NCI-H526 treated with DMSO at 0.1 percent for 48 hours (cell line): ENCODE data around the gene TNFAIP3.

ENCODE experiments used
- DNase-seq: peaks from one replicate; lab custom pipeline; 2025; lab: John Stamatoyannopoulos, UW

TNFAIP3 gene

DNA sequence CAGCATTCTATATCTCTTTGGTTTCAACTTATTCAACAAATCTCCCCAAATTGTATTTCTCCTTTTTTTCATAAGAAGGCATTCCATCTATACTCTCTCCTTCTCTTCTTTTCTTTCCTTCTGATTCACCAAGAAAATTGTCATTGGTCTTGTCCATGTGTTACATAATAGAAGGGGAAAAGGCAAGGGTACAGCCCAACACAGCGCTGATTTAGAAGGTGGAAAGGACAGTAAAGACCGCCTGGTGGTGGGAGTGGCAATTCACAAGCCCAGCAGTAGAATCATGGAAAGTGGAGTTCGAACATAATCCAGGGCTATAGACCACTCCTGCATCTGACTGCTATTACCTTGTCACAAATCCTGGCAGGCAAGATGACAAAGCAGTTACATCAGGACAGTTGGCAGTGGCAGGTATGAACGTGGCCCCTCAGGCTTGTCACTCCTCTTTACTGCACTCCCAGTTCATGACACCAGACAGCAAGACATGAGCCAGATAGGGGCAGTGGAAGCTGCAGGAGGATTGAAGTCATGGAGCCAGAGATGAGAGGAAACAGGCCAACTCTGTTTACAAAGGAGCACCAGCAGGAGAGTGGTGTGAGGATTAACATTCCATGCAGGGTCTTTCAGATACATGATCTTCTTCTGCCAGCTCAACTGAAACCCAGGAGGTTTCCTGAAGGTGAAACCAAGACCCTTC is 2.1 kb upstream of the TNFAIP3 start:
- DNase-seq = no peak

DNA sequence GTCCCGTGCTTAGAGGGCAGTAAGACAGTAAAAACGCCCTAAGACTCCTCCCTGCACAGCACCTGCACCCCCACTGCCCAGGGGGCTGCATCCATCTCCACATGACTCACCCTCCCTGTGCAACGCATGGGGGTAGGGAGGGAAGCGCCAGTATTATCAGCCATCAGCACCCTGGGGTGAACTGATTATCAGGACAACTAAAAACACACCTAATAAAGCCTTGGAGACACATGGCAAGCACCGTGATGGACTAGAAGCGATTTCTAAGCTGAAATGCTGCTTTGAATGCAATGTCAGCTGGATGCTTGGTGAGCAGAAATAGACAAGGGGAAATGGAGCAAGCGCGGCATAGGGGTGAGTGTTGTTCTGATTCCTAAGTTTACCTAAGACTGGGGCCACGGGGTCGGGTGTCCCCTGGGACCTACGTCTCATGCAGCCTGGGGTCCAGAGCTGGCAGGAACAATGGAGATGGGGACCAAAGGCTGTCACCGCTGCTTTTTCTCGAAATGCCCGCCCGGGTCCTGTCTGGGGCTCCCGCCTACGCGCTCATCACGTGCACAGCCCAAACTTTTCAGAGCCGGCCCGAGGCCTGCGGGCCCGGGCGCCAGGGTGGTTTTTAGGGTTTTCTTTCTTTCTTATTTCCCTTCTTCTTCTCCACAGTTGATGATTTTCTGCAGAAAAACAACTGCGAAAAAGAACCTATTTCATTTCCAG is 702 bp upstream of the TNFAIP3 start:
- DNase-seq = no peak

DNA sequence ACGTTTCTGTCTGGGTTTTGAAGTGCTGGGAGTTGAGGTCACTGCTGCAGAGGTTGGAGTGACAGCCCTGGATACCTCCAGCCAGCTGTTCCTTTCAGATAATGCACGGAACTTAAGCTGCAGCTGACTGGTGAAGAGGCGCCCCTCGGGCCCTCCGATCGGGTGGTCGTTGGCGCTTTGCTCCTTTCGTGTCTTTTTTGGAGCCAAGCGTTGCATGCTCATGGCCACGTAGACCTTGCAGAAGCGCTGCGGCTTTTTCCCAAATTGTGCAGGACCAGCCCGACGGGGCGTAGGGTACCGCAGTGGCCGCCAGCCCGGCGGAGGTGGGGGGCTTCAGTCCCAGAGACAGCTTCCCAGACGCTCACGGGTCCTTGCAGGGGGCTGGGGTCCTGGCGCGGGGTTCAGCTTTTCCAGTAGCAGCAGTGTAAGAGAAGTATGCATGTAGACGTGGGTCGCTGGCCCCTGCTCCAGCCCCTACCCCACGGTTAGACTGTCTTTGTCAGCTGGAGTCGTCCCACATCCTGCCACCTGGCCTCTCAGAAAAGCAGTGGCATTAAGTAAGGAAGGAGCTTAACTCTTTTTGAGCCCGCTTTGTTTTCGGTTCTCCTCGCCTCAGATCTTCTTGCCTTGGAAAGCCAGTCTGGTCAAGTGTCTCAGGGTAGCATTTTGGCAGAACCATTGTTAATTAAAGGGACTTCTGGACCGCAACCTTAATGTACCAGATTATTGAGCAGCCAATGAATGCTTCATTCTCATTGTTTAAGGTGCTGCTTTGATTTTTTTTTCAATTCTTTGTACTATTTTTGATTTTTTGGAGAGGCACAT is 838 bp downstream of the TNFAIP3 start:
- DNase-seq = no peak

DNA sequence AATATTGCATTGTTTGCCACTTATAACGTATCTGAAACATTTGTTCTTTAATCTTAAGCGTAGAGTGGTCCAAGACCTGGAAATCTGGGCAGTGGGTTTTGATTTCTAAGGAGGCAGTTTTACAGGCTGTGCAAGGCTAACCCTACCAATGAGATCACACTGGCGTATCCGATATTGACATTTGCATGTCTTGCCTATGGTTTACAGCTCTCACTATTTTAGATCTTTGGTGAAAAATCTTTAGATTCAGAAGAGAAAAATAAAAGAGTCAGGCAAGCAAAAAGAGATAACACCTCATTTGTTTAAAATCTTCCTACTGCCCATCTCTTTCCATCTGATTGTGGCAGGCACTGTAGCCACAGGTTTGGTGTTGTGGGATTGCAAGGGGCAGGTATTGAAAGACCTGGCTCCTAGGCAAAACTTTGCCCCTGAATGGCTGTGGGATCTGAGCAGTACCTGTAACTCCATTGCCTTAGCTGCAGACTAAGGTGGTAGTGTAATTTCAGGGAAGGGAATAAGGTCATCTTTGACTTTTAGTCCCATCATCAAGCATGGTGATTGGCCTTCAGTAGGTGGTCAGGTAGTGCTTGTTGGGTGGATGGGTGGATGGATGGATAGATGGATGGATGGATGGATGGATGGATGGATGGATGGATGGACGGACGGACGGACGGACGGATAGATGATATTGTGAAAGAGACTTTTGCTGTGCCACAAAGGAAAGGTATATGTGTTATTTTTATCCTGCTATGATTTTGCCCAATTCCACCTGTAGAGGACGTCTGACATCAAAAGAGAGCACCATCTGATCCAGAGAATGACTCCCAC is 1.9 kb downstream of the TNFAIP3 start:
- DNase-seq = no peak

DNA sequence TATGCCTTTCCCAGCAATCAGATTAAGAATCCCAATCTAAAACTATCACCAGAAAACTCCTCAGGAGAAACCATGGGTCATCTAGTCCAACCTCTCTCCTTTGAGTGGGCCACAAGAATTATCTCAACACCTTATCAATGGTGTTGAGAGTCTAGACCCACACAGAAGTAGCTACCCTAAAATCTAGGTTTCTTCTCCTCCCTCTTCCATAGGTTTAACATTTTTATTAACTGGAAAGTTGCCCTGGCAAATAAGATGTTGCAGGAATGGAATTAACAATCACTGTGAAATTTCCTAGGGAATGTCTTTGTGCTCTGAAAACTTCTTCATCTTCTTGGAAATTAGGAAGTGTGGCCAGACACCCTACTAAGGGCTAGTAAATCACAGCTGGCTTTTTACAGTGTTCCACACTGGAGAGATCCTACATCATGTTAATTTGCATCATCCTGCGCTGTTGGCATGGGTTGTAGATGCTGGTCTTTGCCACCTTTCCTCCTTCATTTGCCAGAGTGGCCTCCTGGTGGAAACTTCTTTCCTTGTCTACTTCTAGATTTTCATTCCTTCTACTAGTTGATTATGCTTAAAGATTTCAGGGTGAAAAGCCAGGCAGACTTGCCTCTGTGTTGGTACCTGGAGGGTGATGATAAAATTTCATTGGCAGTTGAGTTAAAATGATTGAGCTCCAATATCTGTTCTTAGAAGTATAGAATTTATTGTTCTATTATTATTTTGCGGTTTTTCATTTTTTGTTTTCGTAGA is 2.7 kb downstream of the TNFAIP3 start:
- no peak for DNase-seq

DNA sequence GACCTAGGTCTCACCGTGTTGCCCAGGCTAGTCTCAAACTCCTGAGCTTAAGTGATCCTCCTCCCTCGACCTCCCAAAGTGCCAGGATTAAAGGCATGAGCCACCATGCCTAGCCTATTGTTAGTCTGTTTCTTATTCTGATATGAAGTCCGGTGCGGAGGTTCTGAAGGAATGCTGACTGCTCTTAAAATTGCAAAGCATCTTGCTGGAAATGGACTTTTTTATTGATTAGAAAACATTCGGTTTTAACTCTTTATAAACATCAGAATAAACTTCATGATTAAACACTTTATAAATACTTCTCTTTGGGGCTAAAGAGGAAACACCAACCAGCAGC is 3.2 kb downstream of the TNFAIP3 start:
- no peak for DNase-seq

DNA sequence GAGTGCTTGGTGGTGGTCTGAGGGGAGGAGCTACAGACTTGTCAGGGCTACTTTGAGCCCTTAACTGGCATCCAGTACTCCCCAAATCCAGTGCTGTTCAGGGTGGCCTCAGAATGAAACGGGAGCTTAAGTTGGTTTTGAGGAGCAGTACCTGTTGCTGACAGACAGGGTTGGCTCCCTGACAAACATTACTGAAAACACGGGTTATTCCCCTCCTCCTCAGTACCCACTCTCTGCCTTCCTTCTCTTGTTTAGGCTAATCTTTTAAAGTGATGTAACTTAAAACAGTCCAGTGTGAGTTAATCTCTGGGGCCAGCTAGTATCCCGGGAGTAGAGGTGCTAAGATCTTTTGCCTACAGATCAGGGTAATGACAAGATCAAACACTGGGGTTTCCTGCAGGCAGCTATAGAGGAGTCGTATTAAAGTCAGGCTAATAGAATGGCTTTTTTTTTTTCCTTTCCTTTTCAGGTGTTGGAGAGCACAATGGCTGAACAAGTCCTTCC is 3.7 kb downstream of the TNFAIP3 start:
- DNase-seq = no peak

DNA sequence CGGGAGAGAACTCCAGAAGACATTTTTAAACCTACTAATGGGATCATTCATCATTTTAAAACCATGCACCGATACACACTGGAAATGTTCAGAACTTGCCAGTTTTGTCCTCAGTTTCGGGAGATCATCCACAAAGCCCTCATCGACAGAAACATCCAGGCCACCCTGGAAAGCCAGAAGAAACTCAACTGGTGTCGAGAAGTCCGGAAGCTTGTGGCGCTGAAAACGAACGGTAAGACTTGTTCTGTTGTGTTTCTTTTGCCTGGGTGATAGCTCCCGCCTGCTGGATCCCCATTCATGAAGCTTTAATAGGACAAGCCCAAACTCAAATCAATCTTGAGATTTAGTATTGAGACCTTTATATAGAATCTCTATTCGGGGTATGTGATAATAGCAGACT is 4.2 kb downstream of the TNFAIP3 start:
- DNase-seq = no peak

DNA sequence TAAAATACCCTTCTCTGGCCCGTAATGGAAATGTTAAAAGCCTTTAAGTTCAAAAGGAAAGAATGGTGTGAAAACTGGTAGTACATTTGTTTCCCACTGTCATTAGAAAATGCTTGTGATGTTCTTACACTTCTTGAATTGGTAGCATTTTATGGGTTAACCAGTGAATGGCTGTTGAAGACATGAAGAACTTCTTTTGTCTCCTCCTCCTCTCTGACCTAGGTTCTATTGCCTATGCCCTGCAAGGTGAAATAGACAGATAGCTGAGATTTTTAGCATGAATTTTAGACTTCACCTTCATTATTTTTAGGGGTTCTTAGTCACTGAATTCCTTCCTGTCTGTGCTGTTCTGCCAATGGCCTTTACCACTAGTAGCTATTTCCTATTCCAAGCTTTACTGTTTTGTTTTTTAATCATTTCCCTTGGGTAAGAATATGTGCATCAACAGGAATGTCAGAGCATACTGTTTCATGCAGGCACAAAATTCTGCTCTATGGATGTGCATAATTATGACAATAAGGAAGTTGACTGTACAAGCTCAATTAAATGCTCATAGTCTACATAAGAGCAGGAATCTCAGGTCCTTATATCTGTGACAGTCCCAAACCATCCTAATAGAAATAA is 4.9 kb downstream of the TNFAIP3 start:
- DNase-seq = no peak

DNA sequence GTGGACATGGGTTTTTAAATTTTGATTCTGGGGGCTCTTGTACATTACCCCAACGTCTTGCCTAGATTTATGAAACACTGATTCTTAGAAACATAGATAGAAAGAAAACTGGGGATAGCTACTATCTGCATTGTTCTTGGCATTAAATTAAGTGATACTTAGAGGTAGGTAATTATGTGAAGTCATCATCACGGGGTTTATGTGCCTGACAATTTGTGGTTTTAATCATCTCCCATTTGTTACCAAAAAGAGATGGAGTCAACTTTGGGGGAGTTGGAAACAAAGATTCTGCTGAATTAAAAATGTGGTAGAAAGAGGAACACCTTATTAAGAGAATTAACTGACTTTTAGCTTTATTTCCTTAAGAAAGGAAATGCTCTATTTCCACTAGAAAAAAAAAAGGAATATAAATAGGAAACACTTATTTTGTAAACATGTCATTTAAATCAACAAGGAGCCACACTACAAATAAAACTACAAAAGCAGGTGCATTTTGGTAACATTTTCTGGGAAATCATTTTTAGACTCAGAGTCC is 5.6 kb downstream of the TNFAIP3 start:
- DNase-seq = no peak

DNA sequence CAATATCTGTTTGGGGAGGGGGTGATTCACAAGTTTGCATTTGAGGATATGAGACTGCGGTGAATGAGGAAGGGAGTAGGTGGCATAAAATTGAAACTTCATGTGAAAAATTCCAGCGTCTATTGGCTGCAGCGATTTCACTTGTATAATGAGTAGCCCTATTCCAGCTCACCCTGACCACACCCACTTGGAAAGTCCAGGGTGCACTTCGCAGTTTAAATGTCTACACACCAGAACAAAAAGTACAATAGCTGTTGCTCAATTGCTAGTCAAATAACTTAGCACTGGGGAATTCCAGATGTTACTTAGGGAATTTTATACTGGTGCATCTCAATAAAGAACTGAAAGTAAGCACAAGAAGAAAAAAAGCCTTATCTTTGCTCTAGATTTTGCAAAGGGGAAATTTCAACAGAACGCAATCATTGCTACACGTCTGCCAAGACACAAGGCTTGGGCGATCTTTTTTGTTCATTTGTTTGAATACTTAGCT is 6.3 kb downstream of the TNFAIP3 start:
- no peak for DNase-seq

DNA sequence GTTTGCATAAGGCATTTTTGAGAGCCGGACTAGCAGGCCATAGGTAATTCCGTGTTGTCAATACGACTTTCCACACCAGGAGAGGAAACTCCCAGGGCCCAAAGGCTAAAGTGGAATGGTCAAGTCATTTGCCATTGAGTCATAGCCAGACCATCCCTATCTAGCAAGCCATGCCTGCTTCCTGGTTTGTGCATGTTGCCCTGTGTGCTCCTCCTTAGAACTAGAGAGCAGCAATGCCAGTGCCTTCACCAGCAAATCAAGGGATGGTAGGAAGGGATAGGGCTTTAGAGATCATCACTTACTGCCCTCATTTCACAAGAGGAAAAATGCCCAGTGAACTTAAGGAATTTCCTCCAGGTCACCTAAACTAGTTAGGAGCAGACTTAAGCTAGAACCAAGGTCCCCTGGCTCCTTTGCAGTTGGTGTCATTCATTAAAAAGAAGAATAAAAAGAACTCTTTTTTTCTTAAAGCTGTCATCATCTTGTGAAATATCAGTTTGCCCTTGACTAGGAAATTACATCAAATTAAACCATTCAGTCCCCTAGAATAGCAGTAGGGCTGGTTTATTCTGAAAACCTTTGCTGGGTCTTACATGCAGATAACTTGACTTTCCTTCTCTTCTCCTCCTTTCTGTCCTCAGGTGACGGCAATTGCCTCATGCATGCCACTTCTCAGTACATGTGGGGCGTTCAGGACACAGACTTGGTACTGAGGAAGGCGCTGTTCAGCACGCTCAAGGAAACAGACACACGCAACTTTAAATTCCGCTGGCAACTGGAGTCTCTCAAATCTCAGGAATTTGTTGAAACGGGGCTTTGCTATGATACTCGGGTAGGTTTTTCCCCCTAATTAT is 7.4 kb downstream of the TNFAIP3 start:
- no peak for DNase-seq

DNA sequence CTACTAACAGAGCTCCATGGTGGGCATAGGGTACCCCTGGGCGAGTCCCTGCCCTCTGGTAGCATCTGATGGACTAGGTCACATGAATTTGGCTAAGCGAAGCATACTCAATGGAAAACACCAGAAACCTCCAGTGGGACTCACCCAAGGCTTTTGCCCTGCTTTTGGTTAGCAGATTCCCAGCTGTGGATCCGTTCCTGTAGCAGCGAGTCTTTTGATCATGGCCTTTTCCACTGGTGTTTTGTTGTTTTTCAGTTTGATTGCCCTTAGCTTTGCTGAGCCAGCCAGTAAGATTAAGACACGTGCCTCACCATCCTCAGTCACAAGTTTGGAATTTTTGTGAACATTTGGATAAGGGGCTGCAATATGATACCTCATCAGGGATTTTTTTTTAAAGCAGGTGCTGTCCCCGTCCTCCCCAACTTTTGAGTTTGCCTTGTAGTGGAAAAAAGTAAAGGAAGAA is 8.0 kb downstream of the TNFAIP3 start:
- no peak for DNase-seq

DNA sequence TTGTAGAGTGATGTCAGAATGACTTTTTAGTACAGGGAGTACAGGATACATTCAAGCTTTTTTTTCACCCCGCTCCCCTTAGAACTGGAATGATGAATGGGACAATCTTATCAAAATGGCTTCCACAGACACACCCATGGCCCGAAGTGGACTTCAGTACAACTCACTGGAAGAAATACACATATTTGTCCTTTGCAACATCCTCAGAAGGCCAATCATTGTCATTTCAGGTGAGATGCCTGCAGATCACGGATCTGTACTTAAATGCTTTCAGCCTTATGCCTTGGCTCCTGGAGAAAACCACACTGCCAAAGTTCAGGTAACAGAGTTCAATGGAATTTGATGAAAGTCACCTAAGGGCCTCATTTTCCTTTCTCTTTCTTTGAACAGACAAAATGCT is 8.5 kb downstream of the TNFAIP3 start:
- no peak for DNase-seq

DNA sequence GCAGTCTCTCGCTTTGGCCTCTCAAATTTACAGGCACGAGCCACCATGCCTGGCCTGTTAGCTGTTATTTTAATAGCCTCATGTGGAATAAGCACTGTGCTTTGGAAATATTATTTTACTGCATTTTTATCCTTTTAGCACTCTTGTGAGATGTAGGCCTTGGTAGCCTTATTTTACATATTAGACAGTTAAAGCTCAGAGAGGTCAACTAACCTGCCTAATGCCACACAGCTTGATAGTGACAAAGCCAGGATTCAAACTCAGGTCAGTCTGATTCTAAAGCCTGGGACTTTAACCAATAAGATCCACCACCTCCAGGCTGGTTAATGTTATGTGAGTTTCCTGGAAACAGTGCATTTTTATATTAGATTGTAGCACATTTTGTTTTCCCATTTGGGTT is 9.5 kb downstream of the TNFAIP3 start:
- no peak for DNase-seq

DNA sequence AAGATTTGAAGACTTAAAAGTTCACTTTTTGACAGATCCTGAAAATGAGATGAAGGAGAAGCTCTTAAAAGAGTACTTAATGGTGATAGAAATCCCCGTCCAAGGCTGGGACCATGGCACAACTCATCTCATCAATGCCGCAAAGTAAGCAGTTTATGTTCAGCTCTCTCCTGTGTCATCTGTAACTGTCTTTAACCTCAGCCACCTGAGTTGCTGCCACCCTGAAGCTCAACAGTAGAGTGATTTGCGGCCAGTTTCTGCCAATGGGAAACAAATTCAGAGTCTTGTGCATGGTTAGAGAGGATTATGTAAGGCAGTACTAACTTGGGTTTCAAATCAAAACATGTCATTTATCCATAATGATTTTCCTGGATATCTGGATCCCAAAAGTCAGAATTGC is 10.1 kb downstream of the TNFAIP3 start:
- DNase-seq = no peak

DNA sequence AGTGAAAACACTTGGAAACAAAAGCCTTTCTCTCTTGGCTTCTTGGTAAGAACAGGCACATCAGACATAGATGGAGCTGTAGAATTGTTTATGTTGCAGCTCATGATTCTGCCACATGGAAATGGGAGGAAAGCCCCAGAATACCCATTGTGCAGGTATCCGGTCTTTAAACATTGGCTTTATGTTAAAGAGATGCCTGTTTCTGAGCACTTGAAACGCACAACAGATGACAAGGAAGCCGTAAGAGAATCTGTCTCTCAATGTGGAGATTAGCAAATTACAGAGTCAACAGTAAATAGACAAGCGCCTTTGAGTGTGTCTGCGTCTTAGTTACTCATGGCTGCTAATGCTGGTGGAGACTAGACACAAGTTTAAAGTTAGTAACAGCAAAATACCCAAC is 10.5 kb downstream of the TNFAIP3 start:
- no peak for DNase-seq

DNA sequence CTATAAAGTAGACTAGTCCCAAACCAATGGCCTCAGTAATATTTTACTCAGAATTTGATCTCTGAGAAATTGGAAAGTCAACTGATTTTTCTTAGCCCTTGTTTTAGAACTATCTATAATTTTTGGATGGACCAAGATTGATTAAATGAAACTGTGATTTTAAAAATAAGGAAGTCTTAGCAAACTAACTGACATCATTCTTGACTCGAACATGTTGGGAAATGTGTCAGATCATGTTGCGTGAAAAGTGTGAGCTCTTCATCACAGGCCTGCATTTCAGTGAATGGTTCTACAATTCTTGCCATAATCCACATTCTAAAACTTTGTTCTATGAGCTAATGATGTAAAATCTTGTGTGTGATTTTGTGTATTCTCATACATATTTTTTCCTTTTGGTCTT is 11.0 kb downstream of the TNFAIP3 start:
- DNase-seq = no peak
